ENCODE data around the gene USP21. TPM values are rescaled to one million over a fixed set of nuclear protein-coding genes. Genes with fewer than 3 reads are reported as not detected.
A peak's percentile ranks its signal among the peaks of the same experiment; 100 is the strongest.

USP21 gene
- total RNA-seq, 4 donors from 2014 or later = 13.3 to 25.3 (median 16.3) TPM

DNA sequence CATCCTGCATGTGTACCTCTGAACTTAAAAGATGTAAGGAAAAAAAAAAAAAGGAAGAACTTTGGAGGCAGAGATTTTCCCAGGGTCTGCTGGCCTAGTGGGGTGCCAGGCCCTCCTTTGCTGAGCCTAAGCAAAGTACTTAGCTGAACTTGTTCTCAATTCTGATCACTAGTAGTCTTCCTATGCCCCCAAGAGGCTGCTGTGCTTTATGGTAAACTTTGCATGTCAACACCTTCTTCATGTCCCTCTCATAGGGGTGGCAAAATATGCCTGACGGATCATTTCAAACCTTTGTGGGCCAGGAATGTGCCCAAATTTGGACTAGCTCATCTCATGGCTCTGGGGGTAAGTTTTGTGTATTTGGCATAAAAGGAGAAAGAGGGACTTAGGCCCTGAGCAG, 1.4 kb upstream of the USP21 start:
- Histone ChIP-seq H3K4me3 (no peak overlapping the region), H3K27ac (replicated peaks in 1 of 4) (no peak overlapping the region), H3K4me1 (peaks cover 36 to 62% (median 52%) of the 10 kb centered on the region in 4 donors), H3K9me3 (no peaks in the 10 kb centered on the region), H3K36me3 (peaks cover 5 to 44% (median 30%) of the 10 kb centered on the region in 4 donors), H3K27me3 (no peaks in the 10 kb centered on the region)
- TF ChIP-seq CTCF (IDR thresholded peaks at IDR 0.05) (no peak), EP300 (IDR thresholded peaks at IDR 0.05) (no peak)
- no peak for DNase-seq (ENCODE audit: extremely low spot score)
- 71% methylated on average over 1 of the region's 1 CpG for WGBS
- intact Hi-C loops (cut with DNase I) = no loop called here

DNA sequence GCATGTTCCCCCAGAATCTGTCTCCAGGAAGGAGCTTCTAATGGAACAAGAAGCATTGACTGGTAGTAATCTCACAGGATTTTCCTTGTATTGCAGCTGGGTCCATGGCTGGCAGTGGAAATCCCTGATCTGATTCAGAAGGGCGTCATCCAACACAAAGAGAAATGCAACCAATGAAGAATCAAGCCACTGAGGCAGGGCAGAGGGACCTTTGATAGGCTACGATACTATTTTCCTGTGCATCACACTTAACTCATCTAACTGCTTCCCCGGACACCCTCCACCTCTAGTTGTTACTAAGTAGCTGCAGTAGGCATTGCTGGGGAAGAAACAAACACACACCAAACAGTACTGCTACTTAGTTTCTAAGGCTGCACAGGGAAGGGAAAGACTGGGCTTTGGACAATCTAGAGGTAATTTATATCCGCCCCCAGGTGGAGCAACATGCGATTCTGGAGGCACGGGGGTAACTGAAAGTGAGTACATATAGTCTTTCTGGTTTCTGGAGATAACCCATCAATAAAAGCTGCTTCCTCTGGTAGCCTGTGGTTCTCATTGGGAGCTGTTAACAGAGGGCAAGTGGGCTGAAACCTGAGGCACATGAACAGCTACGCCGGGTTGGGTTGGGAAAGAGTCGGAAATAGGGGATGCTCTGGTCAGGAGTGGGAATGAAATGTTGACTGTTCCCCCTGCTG, 837 bp upstream of the USP21 start:
- Histone ChIP-seq H3K4me1 (peaks cover 36 to 56% (median 46%) of the 10 kb centered on the region in 4 donors), H3K27ac (replicated peaks in 1 of 4) (peak overlapping the region; percentile 87 to 90 (median 88)), H3K9me3 (no peaks in the 10 kb centered on the region), H3K36me3 (peaks cover 5 to 50% (median 34%) of the 10 kb centered on the region in 4 donors), H3K27me3 (no peaks in the 10 kb centered on the region), H3K4me3 (peak overlapping the region; percentile 81 to 88 (median 86))
- WGBS = 74% methylated on average over 9 of the region's 9 CpGs
- no peak for TF ChIP-seq POLR2AphosphoS5 (IDR thresholded peaks at IDR 0.05)
- no peak for TF ChIP-seq CTCF (IDR thresholded peaks at IDR 0.05)
- TF ChIP-seq POLR2A (IDR thresholded peaks at IDR 0.05; ENCODE audit: low read depth) = no peak
- no peak for TF ChIP-seq EP300 (IDR thresholded peaks at IDR 0.05)
- intact Hi-C loops (cut with DNase I) = no loop called here
- DNase-seq (ENCODE audit: extremely low spot score) = no peak

DNA sequence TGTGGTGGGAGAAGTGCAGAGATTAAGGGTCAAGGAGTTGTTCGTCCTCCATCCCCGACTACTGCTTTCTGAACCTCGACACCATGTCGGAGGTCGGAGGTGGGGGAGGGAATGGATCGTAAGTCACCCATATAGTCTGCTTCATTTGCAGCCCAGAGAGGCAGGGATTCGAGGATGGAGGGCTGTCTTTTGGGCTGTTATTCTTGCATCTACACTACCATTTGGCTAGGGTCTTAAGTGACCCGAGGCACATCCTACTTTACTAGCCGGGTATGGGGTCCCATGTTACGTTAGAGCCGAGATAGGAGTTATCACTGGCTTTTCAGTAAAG, 578 bp downstream of the USP21 start:
- Histone ChIP-seq H3K9me3 (no peaks in the 10 kb centered on the region), H3K27ac (replicated peaks in 1 of 4) (peak overlapping the region; percentile 87 to 90 (median 88)), H3K36me3 (peaks cover 5 to 64% (median 44%) of the 10 kb centered on the region in 4 donors), H3K27me3 (no peaks in the 10 kb centered on the region), H3K4me3 (peak overlapping the region; percentile 81 to 88 (median 86)), H3K4me1 (peaks cover 29 to 52% (median 42%) of the 10 kb centered on the region in 4 donors)
- 0% methylated on average over 8 of the region's 11 CpGs for WGBS
- TF ChIP-seq CTCF (IDR thresholded peaks at IDR 0.05) (no peak), POLR2A (IDR thresholded peaks at IDR 0.05; ENCODE audit: low read depth) (no peak), POLR2AphosphoS5 (IDR thresholded peaks at IDR 0.05) (no peak), EP300 (IDR thresholded peaks at IDR 0.05) (no peak)
- intact Hi-C loops (cut with DNase I) = no loop called here
- DNase-seq (ENCODE audit: extremely low spot score) = no peak

DNA sequence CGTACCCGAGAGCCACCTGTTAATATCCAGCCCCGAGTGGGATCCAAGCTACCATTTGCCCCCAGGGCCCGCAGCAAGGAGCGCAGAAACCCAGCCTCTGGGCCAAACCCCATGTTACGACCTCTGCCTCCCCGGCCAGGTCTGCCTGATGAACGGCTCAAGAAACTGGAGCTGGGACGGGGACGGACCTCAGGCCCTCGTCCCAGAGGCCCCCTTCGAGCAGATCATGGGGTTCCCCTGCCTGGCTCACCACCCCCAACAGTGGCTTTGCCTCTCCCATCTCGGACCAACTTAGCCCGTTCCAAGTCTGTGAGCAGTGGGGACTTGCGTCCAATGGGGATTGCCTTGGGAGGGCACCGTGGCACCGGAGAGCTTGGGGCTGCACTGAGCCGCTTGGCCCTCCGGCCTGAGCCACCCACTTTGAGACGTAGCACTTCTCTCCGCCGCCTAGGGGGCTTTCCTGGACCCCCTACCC, 1.4 kb downstream of the USP21 start:
- no peaks in the 10 kb centered on the region for H3K9me3 ChIP-seq
- H3K27ac ChIP-seq (replicated peaks in 1 of 4) = peak overlapping the region in 3 of 4 donors; percentile 87 to 90 (median 88)
- H3K27me3 ChIP-seq = peaks cover 0 to 1% (median 0%) of the 10 kb centered on the region in 4 donors
- intact Hi-C loops (cut with DNase I) = no loop called here
- peaks cover 34 to 52% (median 45%) of the 10 kb centered on the region in 4 donors for H3K4me1 ChIP-seq
- WGBS = 92% methylated on average over 15 of the region's 22 CpGs
- DNase-seq (ENCODE audit: extremely low spot score) = no peak
- H3K36me3 ChIP-seq = peaks cover 5 to 66% (median 45%) of the 10 kb centered on the region in 4 donors
- TF ChIP-seq POLR2AphosphoS5 (IDR thresholded peaks at IDR 0.05) (no peak), POLR2A (IDR thresholded peaks at IDR 0.05; ENCODE audit: low read depth) (no peak), CTCF (IDR thresholded peaks at IDR 0.05) (no peak), EP300 (IDR thresholded peaks at IDR 0.05) (no peak)
- H3K4me3 ChIP-seq = peak overlapping the region in 2 of 4 donors; percentile 84 to 88

Measured in esophagus muscularis mucosa (tissue), 4 donors.